Measurements from ENCODE around the gene NUDT12. TPM values are rescaled to one million over a fixed set of nuclear protein-coding genes. Genes with fewer than 3 reads are reported as not detected.
A peak's percentile ranks its signal among the peaks of the same experiment; 100 is the strongest.

Gene NUDT12
- total RNA-seq, 1 donor from 2014 or later = 9.9 TPM

DNA sequence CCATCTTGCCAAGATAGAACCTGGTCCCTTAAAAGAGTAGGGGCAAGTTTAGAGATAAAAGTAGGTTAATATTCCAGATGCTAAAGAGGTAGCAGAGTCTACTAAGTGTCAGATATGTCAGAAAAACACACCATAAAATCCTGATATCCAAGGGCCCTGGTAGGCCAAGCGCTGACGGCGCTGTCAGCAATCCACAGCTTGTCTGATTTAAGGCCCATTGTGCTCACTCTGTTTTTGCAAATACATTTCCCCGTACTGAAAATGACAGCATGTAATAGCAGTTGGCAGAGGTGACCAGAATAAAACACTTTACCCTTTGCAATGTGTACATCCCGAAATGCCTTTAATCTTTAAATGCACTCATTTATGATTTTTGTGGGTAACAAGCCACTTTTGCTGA, 9.9 kb upstream of the NUDT12 start:
- no peak overlapping the region for H3K4me3 ChIP-seq (ENCODE audit: low read depth, low read length)
- DNase-seq (ENCODE audit: low read depth) = no peak
- TF ChIP-seq, protein P1, sequence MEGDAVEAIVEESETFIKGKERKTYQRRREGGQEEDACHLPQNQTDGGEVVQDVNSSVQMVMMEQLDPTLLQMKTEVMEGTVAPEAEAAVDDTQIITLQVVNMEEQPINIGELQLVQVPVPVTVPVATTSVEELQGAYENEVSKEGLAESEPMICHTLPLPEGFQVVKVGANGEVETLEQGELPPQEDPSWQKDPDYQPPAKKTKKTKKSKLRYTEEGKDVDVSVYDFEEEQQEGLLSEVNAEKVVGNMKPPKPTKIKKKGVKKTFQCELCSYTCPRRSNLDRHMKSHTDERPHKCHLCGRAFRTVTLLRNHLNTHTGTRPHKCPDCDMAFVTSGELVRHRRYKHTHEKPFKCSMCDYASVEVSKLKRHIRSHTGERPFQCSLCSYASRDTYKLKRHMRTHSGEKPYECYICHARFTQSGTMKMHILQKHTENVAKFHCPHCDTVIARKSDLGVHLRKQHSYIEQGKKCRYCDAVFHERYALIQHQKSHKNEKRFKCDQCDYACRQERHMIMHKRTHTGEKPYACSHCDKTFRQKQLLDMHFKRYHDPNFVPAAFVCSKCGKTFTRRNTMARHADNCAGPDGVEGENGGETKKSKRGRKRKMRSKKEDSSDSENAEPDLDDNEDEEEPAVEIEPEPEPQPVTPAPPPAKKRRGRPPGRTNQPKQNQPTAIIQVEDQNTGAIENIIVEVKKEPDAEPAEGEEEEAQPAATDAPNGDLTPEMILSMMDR (conservative IDR thresholded peaks at IDR 0.05; ENCODE audit: low read depth, low read length) = no peak

DNA sequence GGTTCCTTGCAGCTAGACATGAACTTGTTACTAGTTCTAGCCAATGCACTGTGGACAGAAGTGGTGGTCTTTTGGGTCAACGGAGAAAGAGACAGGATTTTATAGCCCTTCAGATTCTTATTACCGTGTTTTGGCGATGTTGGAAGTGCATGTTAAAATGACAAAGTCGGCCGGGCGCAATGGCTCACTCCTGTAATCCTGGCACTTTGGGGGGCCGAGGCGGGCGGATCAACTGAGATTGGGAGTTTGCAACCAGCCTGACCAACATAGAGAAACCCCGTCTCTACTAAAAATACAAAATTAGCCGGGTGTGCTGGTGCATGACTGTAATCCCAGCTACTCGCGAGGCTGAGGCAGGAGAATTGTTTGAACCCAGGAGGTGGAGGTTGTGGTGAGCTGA, 9.1 kb upstream of the NUDT12 start:
- H3K4me3 ChIP-seq (ENCODE audit: low read depth, low read length) = no peak overlapping the region
- TF ChIP-seq, protein P1 (conservative IDR thresholded peaks at IDR 0.05; ENCODE audit: low read depth, low read length) = no peak
- DNase-seq (ENCODE audit: low read depth) = no peak

DNA sequence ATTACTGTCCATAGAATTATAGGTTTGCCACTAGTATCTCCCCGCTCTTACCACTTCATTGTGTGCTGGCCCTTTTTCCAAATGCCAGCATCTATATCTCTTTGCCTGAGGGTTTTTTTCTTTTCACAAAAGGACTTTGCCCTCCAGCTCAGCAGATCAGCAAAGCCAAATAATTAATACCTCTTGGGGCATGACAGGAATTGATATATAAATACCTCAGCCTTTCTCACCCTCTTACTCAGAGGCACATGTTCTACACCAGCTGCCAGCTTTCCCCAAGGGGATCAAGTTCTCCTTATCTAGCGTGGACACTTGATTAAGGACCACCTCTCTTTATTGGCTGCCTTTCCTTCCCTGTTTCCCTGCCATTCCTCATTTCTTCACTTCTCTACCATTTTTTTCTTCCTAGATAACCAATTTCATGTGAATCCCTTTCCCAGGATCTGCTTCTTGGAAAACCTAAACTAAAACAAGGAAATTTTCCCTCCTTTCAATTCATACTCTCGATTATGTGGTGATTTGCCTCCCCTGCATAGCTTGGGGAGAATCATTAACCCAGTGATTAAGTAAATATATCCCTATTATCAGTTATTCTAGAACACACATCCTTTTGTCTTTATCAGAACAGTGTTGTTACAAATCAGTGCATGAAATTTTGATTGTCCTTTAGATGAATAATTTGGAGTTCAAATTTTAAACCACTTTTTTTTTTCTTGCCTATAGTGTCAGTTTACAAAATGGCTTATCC, 6.9 kb upstream of the NUDT12 start:
- TF ChIP-seq, protein P1 (conservative IDR thresholded peaks at IDR 0.05; ENCODE audit: low read depth, low read length) = no peak
- DNase-seq (ENCODE audit: low read depth) = peak; percentile 88
- H3K4me3 ChIP-seq (ENCODE audit: low read depth, low read length) = no peak overlapping the region

DNA sequence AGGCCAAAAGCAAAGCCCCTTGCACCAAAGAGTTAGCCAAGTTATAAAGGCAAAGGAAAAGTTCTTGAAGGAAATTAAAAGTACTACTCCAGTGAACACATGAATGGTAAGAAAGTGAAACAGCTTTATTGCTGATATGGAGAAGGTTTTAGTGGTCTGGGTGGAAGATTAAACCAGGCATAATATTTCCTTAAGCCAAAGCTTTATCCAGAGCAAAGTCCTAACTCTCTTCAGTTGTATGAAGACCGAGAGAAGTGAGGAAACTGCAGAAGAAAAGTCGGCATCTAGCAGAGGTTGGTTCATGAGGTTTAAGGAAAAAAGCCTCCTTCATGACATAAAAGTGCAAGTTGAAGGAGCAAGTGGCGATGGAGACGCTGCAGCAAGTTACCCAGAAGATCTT, 3.1 kb upstream of the NUDT12 start:
- DNase-seq (ENCODE audit: low read depth) = no peak
- H3K4me3 ChIP-seq (ENCODE audit: low read depth, low read length) = no peak overlapping the region
- TF ChIP-seq, protein P1 (conservative IDR thresholded peaks at IDR 0.05; ENCODE audit: low read depth, low read length) = no peak

DNA sequence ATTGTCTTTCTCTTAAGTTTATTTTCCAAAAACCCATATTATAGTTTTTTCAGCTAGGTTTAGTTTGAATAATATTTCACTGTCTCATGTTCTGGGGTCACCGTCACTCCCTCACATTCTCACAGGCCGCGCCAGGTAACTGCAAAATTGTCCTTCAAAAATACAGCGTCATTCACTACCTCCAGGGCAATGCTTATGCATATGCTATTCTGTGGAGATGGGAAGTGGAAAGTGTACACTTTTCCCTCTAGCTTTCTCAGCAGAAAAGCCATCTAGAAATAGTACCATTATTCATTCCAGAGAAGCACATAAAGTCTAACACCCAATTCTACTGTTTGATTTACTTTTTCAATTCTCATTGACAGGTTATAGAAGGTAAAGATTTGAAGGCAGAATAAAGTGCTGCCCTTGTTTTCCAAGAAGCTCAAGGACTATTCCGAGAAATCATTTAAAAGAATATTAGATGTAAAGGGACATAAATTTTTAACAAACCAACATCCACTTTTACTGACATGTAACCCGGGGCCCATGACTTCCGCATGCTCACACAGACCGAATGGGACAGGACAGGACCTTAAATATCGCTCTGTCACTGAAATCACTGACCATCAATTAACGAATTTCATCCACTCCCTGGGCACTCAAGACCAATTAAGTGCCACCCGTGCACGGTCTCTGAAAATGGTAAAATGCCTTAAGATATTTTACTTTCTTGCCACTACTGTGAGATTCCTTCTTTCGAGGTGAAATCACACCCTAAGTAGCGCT, 720 bp downstream of the NUDT12 start:
- no peak for DNase-seq (ENCODE audit: low read depth)
- peak overlapping the region; percentile 61 for H3K4me3 ChIP-seq (ENCODE audit: low read depth, low read length)
- TF ChIP-seq, protein P1 (conservative IDR thresholded peaks at IDR 0.05; ENCODE audit: low read depth, low read length) = no peak

DNA sequence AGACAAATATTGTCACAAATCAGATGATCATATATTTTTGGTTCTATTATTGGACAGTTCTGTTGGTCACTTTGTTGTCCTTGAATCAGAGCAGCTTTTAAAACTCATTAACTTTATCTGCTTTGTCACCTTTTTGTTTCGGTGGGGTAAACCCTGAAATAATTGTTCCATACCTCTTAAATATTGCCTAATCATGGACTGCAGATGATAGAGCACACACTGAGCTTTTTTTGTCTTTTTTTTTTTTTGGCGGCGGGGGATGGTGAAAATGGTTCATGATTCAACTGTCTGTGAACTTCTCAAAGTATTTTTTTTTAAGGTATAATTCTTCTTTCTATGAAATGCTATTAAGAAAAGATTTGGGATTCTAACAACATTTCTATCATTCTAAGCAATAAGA, 1.8 kb downstream of the NUDT12 start:
- H3K4me3 ChIP-seq (ENCODE audit: low read depth, low read length) = no peak overlapping the region
- no peak for DNase-seq (ENCODE audit: low read depth)
- TF ChIP-seq, protein P1 (conservative IDR thresholded peaks at IDR 0.05; ENCODE audit: low read depth, low read length) = no peak
